HG02588 (cell line): ENCODE measurements around the gene NRG3.

ENCODE experiments used
- ATAC-seq: cut with Tn5 transposase; IDR thresholded peaks from one replicate; pipeline ENCODE4 v1.9.1; 2021; ENCODE audit warnings: mild to moderate bottlenecking, moderate library complexity; ENCODE audit not compliant: unreplicated experiment

NRG3 gene

GRCh38 chr10:82757901-82758300 lies 882.9 kb downstream of the NRG3 start:
- no peak for ATAC-seq

- ATAC-seq, result no peak
These were observed 884.1 kb downstream of the NRG3 start for GRCh38 chr10:82759050-82759449.

GRCh38 chr10:82762641-82763040 lies 887.6 kb downstream of the NRG3 start:
- no peak for ATAC-seq

- no peak for ATAC-seq
These were observed 893.0 kb downstream of the NRG3 start for GRCh38 chr10:82768040-82768439.

GRCh38 chr10:82778908-82779307 lies 903.9 kb downstream of the NRG3 start:
- ATAC-seq, result no peak

- no peak for ATAC-seq
These were observed 921.5 kb downstream of the NRG3 start for GRCh38 chr10:82796510-82796909.

- ATAC-seq, result no peak
These were observed 926.3 kb downstream of the NRG3 start for GRCh38 chr10:82801289-82801688.

GRCh38 chr10:82811621-82812020 lies 936.6 kb downstream of the NRG3 start:
- no peak for ATAC-seq

- ATAC-seq, result no peak
These were observed 938.9 kb downstream of the NRG3 start for GRCh38 chr10:82813856-82814255.

- ATAC-seq, result no peak
These were observed 939.6 kb downstream of the NRG3 start for GRCh38 chr10:82814635-82815034.

- no peak for ATAC-seq
These were observed 940.7 kb downstream of the NRG3 start for GRCh38 chr10:82815680-82816079.

- no peak for ATAC-seq
These were observed 942.9 kb downstream of the NRG3 start for GRCh38 chr10:82817676-82818422.

- ATAC-seq, result no peak
These were observed 946.0 kb downstream of the NRG3 start for GRCh38 chr10:82821043-82821442.

GRCh38 chr10:82826132-82826531 lies 951.1 kb downstream of the NRG3 start:
- ATAC-seq, result no peak

- no peak for ATAC-seq
These were observed 952.9 kb downstream of the NRG3 start for GRCh38 chr10:82827901-82828300.

GRCh38 chr10:82847242-82847641 lies 972.2 kb downstream of the NRG3 start:
- ATAC-seq, result no peak

- no peak for ATAC-seq
These were observed 975.2 kb downstream of the NRG3 start for GRCh38 chr10:82850191-82850590.

- ATAC-seq, result no peak
These were observed 982.1 kb downstream of the NRG3 start for GRCh38 chr10:82856957-82857613.

GRCh38 chr10:82861889-82862288 lies 986.9 kb downstream of the NRG3 start:
- ATAC-seq, result no peak

GRCh38 chr10:82865366-82865765 lies 990.4 kb downstream of the NRG3 start:
- no peak for ATAC-seq

- ATAC-seq, result no peak
These were observed 991.5 kb downstream of the NRG3 start for GRCh38 chr10:82866424-82867020.

- no peak for ATAC-seq
These were observed 992.1 kb downstream of the NRG3 start for GRCh38 chr10:82867056-82867455.
